Lung (tissue), 12 donors: ENCODE measurements around the gene FGF12. TPM values are rescaled to one million over a fixed set of nuclear protein-coding genes. Genes with fewer than 3 reads are reported as not detected.
A peak's percentile ranks its signal among the peaks of the same experiment; 100 is the strongest.

ENCODE experiments used
- ATAC-seq: fragments of 200-7000 bp; cut with Tn5 transposase; one replicate; pipeline ENCODE4 v1.9.1; 2020; ENCODE audit warnings: moderate number of reproducible peaks; ENCODE audit not compliant: insufficient read depth, low FRiP score
- DNase-seq, 3 donors: peaks; one replicate each; pipeline ENCODE4 v3.0.0-alpha.2; 2013 to 2017
- H3K27ac ChIP-seq, 2 donors: one replicate each; pipeline ENCODE4 v1.5.1; 2013; ENCODE audit warnings: mild to moderate bottlenecking in 2 of 2, moderate library complexity in 2 of 2, control low read depth in 1 of 2, inconsistent platforms in 1 of 2, low read depth in 1 of 2, low read length in 1 of 2
- H3K27me3 ChIP-seq, 3 donors: one replicate each; pipeline ENCODE4 v1.5.1; 2013; ENCODE audit warnings: low read length in 2 of 3; ENCODE audit not compliant: control insufficient read depth in 3 of 3, insufficient read depth in 3 of 3
- H3K36me3 ChIP-seq, 4 donors: one replicate each; pipeline ENCODE4 v1.5.1; 2013; ENCODE audit warnings: low read length in 4 of 4, mild to moderate bottlenecking in 1 of 4, moderate library complexity in 1 of 4; ENCODE audit not compliant: control insufficient read depth in 4 of 4, insufficient read depth in 4 of 4
- H3K4me1 ChIP-seq, 5 donors: one replicate each; pipeline ENCODE4 v1.5.1; 2013; ENCODE audit warnings: low read length in 5 of 5, mild to moderate bottlenecking in 2 of 5, moderate library complexity in 1 of 5; ENCODE audit not compliant: control insufficient read depth in 5 of 5, insufficient read depth in 5 of 5
- H3K4me3 ChIP-seq: one replicate; pipeline ENCODE4 v1.5.1; 2013; ENCODE audit warnings: mild to moderate bottlenecking, control low read depth, moderate library complexity
- H3K9ac ChIP-seq, 2 donors: one replicate each; pipeline ENCODE4 v1.5.1; 2013; ENCODE audit warnings: low read length in 2 of 2, control low read depth in 1 of 2; ENCODE audit not compliant: insufficient read depth in 1 of 2
- H3K9me3 ChIP-seq, 4 donors: one replicate each; pipeline ENCODE4 v1.5.1; 2013; ENCODE audit warnings: low read length in 3 of 4, mild to moderate bottlenecking in 1 of 4, moderate library complexity in 1 of 4; ENCODE audit not compliant: control insufficient read depth in 4 of 4, insufficient read depth in 3 of 4
- WGBS, 2 donors: extraction: QIAGEN DNeasy Blood & Tissue Kit; methylation state at CpG; one replicate each; pipeline ENCODE4 v1.1.7; 2013; 5-methylcytosine and 5-hydroxymethylcytosine counted together
- polyA plus RNA-seq, 2 donors: library from polyadenylated mRNA; stranded (reverse); fragments of 200-250 nt; gene quantifications; one replicate each; pipeline ENCODE4 v1.2.1, GENCODE V29; 2013
- total RNA-seq, 2 donors: library from RNA; depleted of rRNA in 1 of 2; stranded (reverse); fragments of >200 nt in 1 of 2; gene quantifications; one replicate each; pipeline ENCODE4 v1.2.1, GENCODE V29; 2014 to 2021
- TF ChIP-seq, protein P1 (sequence below): IDR thresholded peaks from 2 replicates; pipeline ENCODE4 v1.5.1; 2012; ENCODE audit warnings: mild to moderate bottlenecking; ENCODE audit errors: control extremely low read depth, extremely low read depth
- donor health status: control.
- donor health status: control.
- donor health status: Bipolar disorder and iron deficiency.
- donor health status: healthy.
- donor health status: DM: yes; HTN: yes; CAD: no.

The FGF12 gene
- total and polyA plus RNA-seq, 4 donors = 0.23 to 6.0 (median 1.7) TPM

- Histone ChIP-seq H3K27ac (no peak overlapping the region), H3K9ac (no peak overlapping the region), H3K9me3 (no peaks in the 10 kb centered on the region), H3K4me3 (no peak overlapping the region), H3K4me1 (peaks cover 0 to 11% (median 0%) of the 10 kb centered on the region in 5 donors), H3K36me3 (no peaks in the 10 kb centered on the region), H3K27me3 (no peaks in the 10 kb centered on the region)
- ATAC-seq = no peak
- 82 to 85% methylated on average over 4 of the region's 4 CpGs for WGBS, 2 donors
- DNase-seq = no peak
- TF ChIP-seq, protein P1, sequence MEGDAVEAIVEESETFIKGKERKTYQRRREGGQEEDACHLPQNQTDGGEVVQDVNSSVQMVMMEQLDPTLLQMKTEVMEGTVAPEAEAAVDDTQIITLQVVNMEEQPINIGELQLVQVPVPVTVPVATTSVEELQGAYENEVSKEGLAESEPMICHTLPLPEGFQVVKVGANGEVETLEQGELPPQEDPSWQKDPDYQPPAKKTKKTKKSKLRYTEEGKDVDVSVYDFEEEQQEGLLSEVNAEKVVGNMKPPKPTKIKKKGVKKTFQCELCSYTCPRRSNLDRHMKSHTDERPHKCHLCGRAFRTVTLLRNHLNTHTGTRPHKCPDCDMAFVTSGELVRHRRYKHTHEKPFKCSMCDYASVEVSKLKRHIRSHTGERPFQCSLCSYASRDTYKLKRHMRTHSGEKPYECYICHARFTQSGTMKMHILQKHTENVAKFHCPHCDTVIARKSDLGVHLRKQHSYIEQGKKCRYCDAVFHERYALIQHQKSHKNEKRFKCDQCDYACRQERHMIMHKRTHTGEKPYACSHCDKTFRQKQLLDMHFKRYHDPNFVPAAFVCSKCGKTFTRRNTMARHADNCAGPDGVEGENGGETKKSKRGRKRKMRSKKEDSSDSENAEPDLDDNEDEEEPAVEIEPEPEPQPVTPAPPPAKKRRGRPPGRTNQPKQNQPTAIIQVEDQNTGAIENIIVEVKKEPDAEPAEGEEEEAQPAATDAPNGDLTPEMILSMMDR = no peak
Observed at GRCh38 chr3:192262001-192262400, 465.3 kb downstream of the FGF12 start.

DNA sequence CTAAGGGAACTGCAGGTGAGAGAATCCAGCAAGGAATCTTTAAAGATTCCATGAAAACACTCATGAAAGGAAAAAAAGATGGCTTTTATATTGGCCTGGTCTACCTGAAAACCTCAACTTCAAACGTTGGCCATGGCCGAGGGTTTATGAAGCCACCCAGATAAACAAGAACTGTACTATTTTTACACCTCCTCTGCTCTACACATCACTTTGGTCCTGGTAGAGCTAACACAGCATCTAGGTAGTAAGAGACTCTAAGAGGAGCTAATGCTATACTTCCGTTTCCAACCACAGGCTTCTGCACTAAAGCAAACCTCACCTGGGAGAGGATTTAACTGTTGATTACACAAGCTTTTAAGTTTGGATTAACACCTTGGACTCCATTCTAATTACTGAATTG is 466.2 kb downstream of the FGF12 start:
- Histone ChIP-seq H3K4me1 (peaks cover 0 to 11% (median 0%) of the 10 kb centered on the region in 5 donors), H3K9me3 (no peaks in the 10 kb centered on the region), H3K27ac (peak overlapping the region in 1 of 2 donors; percentile 53), H3K4me3 (no peak overlapping the region), H3K9ac (no peak overlapping the region), H3K27me3 (no peaks in the 10 kb centered on the region), H3K36me3 (no peaks in the 10 kb centered on the region)
- no peak for DNase-seq
- TF ChIP-seq, protein P1 = no peak
- ATAC-seq = no peak
- 86 to 89% methylated on average over 3 of the region's 3 CpGs for WGBS, 2 donors

- Histone ChIP-seq H3K4me3 (no peak overlapping the region), H3K36me3 (no peaks in the 10 kb centered on the region), H3K9me3 (no peaks in the 10 kb centered on the region), H3K27ac (peak overlapping the region in 1 of 2 donors; percentile 53), H3K27me3 (no peaks in the 10 kb centered on the region), H3K9ac (no peak overlapping the region), H3K4me1 (peaks cover 0 to 11% (median 0%) of the 10 kb centered on the region in 5 donors)
- WGBS, 2 donors = 93% methylated on average over 5 of the region's 5 CpGs
- TF ChIP-seq, protein P1 = no peak
- no peak for DNase-seq
- ATAC-seq = no peak
Observed at GRCh38 chr3:192260116-192261010, 467.0 kb downstream of the FGF12 start.
